DND-41 (cell line): ENCODE measurements around the gene CPAMD8.
"Not testable (repeated sequence)": the region's sequence is repeated elsewhere in the genome, so short reads cannot be mapped to it uniquely, and the experiment has no call there.

ENCODE experiments used
- ATAC-seq: fragments of 200-7000 bp; cut with Tn5 transposase; 3 replicates; pipeline ENCODE4 v1.9.1; 2021; ENCODE audit warnings: low read depth; ENCODE audit not compliant: insufficient read depth
- DNase-seq: peaks from one replicate; pipeline ENCODE4 v3.0.0-alpha.2; 2020
- H2AFZ ChIP-seq: 2 replicates; pipeline ENCODE4 v1.6.0; 2012; ENCODE audit warnings: low read depth, low read length
- H3K27ac ChIP-seq: 2 replicates; pipeline ENCODE4 v1.5.1; 2012; ENCODE audit warnings: low read length, inconsistent platforms
- H3K27me3 ChIP-seq: fragments of 200-600 bp; sonication (generic); 2 replicates; pipeline ENCODE4 v1.6.0; 2012; ENCODE audit warnings: low read length, mild to moderate bottlenecking, inconsistent platforms; ENCODE audit not compliant: insufficient read depth, poor library complexity
- H3K36me3 ChIP-seq: 2 replicates; pipeline ENCODE4 v1.5.1; 2012; ENCODE audit warnings: low read length, inconsistent platforms; ENCODE audit not compliant: insufficient read depth
- H3K4me1 ChIP-seq: 2 replicates; pipeline ENCODE4 v1.5.1; 2012; ENCODE audit warnings: mild to moderate bottlenecking, low read length; ENCODE audit not compliant: insufficient read depth
- H3K4me2 ChIP-seq: 2 replicates; pipeline ENCODE4 v1.6.0; 2012; ENCODE audit warnings: mild to moderate bottlenecking, moderate library complexity, low read length, inconsistent platforms; ENCODE audit not compliant: insufficient read depth
- H3K4me3 ChIP-seq, 2 experiments: fragments of 200-600 bp in 1 of 2; shearing (Covaris generic) in 1 of 2; 2 replicates each; pipeline ENCODE4 v1.5.1; 2012 to 2016; ENCODE audit warnings: inconsistent platforms in 2 of 2, low read length in 2 of 2, mild to moderate bottlenecking in 2 of 2, low read depth in 1 of 2, moderate library complexity in 1 of 2
- H3K79me2 ChIP-seq: 2 replicates; pipeline ENCODE4 v1.6.0; 2012; ENCODE audit warnings: low read length, inconsistent platforms; ENCODE audit not compliant: insufficient read depth
- H3K9ac ChIP-seq: 2 replicates; pipeline ENCODE4 v1.6.0; 2012; ENCODE audit warnings: low read depth, mild to moderate bottlenecking, inconsistent platforms, low read length, moderate library complexity
- H3K9me3 ChIP-seq: 2 replicates; pipeline ENCODE4 v1.5.1; 2012; ENCODE audit warnings: low read length, moderate library complexity, mild to moderate bottlenecking, inconsistent platforms; ENCODE audit not compliant: insufficient read depth, severe bottlenecking
- H4K20me1 ChIP-seq: 2 replicates; pipeline ENCODE4 v1.6.0; 2012; ENCODE audit warnings: low read length; ENCODE audit not compliant: insufficient read depth
- EZH2 ChIP-seq: IDR thresholded peaks from 3 replicates; pipeline ENCODE4 v1.6.1; 2012; ENCODE audit warnings: borderline replicate concordance, low read depth, mild to moderate bottlenecking, moderate library complexity, low read length, inconsistent platforms; ENCODE audit not compliant: severe bottlenecking
- TF ChIP-seq, protein P1 (sequence below): IDR thresholded peaks from 2 replicates; pipeline ENCODE4 v1.5.1; 2012; ENCODE audit warnings: borderline replicate concordance, low read length, moderate library complexity, mild to moderate bottlenecking; ENCODE audit not compliant: poor library complexity, severe bottlenecking; ENCODE audit errors: extremely low read depth

The CPAMD8 gene

DNA sequence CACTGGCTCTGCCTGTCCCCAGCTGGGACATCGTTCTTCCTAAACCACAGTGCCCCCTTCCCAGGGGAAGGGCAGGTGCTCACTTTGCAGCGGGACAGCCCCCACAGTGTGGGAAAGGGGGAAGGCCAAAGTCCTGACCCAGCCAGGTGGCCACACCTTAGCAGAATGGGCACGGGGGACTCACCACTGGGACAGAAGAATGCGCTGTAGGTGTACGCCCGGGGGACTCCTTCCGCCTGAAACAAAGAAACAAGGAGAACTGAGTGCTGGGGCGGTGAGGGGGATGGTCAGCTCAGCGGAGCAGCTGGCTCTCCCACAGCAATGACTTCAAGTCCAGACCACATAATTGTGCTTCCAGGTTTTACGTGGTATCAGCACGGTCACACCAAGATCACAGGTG is 88.4 kb downstream of the CPAMD8 start:
- no peaks in the 10 kb centered on the region for H4K20me1 ChIP-seq
- no peak overlapping the region for H3K9ac ChIP-seq
- TF ChIP-seq EZH2: no peak
- TF ChIP-seq, protein P1, sequence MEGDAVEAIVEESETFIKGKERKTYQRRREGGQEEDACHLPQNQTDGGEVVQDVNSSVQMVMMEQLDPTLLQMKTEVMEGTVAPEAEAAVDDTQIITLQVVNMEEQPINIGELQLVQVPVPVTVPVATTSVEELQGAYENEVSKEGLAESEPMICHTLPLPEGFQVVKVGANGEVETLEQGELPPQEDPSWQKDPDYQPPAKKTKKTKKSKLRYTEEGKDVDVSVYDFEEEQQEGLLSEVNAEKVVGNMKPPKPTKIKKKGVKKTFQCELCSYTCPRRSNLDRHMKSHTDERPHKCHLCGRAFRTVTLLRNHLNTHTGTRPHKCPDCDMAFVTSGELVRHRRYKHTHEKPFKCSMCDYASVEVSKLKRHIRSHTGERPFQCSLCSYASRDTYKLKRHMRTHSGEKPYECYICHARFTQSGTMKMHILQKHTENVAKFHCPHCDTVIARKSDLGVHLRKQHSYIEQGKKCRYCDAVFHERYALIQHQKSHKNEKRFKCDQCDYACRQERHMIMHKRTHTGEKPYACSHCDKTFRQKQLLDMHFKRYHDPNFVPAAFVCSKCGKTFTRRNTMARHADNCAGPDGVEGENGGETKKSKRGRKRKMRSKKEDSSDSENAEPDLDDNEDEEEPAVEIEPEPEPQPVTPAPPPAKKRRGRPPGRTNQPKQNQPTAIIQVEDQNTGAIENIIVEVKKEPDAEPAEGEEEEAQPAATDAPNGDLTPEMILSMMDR: no peak
- ATAC-seq: no peak
- H3K27ac ChIP-seq: no peak overlapping the region
- DNase-seq: no peak
- H3K4me1 ChIP-seq: no peaks in the 10 kb centered on the region
- H2AFZ ChIP-seq: no peak overlapping the region
- no peaks in the 10 kb centered on the region for H3K79me2 ChIP-seq
- H3K9me3 ChIP-seq: peaks cover 6% of the 10 kb centered on the region
- no peak overlapping the region for H3K4me2 ChIP-seq
- no peaks in the 10 kb centered on the region for H3K36me3 ChIP-seq
- H3K4me3 ChIP-seq: no peak overlapping the region
- H3K27me3 ChIP-seq: no peaks in the 10 kb centered on the region

DNA sequence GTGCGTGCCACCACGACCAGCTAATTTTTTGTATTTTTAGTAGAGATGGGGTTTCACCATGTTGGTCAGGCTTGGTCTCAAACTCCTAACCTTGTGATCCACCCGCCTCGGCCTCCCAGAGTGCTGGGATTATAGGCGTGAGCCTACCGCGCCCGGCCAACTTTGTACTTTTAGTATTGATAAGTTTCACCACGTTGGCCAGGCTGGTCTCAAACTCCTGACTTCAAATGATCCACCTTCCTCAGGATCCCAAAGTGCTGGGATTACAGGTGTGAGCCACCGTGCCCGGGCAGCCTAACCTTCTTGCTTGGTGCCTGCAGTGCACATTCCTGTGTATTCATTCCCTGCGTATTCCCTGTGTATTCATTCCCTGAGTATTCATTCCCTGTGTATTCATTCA is 88.8 kb downstream of the CPAMD8 start:
- not testable (repeated sequence) for H3K4me2 ChIP-seq, H4K20me1 ChIP-seq, H3K79me2 ChIP-seq

DNA sequence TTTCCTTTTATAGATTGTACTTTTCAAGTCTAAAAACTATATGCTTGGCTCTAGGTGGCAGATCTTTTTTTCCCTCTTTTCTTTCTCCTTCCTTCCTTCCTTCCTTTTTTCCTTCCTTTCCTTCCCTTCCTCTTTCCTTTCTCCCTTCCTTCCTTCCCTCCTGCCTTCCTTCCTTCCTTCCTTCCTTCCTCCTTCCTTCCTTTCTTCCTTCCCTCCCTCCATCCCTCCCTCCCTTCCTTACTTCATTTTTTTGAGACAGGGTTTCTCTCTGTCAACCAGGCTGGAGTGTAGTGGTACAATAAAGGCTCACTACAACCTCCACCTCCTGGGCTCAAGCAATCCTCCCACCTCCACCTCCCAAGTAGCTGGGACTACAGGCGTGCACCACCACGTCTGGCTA is 89.7 kb downstream of the CPAMD8 start:
- Histone ChIP-seq H4K20me1 (no peaks in the 10 kb centered on the region), H2AFZ (no peak overlapping the region), H3K36me3 (no peaks in the 10 kb centered on the region), H3K9me3 (peaks cover 6% of the 10 kb centered on the region), H3K27ac (no peak overlapping the region), H3K4me3 (no peak overlapping the region), H3K79me2 (no peaks in the 10 kb centered on the region), H3K9ac (no peak overlapping the region), H3K4me1 (no peaks in the 10 kb centered on the region), H3K27me3 (no peaks in the 10 kb centered on the region), H3K4me2 (no peak overlapping the region)
- no peak for DNase-seq
- ATAC-seq: no peak
- TF ChIP-seq EZH2: no peak
- TF ChIP-seq, protein P1: no peak

More for the DNA sequence above, 88.8 kb downstream of the CPAMD8 start:
- not testable (repeated sequence) for DNase-seq, H3K36me3 ChIP-seq, H2AFZ ChIP-seq, H3K27ac ChIP-seq, H3K4me1 ChIP-seq, H3K4me3 ChIP-seq, H3K9me3 ChIP-seq, H3K27me3 ChIP-seq, ATAC-seq, H3K9ac ChIP-seq

DNA sequence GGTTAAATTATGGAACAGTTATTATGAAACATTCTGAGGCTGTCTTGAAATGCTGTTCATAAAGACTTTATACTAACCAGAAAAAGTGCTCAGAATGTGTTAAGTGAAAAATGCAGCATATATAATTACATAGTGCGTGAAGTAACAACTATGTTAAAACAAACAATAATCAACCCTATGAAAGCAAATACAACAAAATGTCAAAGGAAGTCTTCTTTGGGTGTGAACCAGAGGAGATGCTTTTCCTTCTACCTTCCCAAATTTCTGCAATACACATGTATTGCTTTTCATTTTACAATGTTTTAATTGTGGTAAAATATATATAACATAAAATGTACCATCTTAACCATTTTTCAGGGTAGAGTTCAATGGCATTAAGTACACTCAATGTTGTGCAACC is 92.1 kb downstream of the CPAMD8 start:
- ATAC-seq (no peak), DNase-seq (no peak)
- Histone ChIP-seq H3K4me2 (no peak overlapping the region), H3K4me1 (no peaks in the 10 kb centered on the region), H3K9me3 (peaks cover 10% of the 10 kb centered on the region), H3K27me3 (no peaks in the 10 kb centered on the region), H3K36me3 (no peaks in the 10 kb centered on the region), H3K79me2 (no peaks in the 10 kb centered on the region), H3K9ac (no peak overlapping the region), H3K27ac (no peak overlapping the region), H4K20me1 (no peaks in the 10 kb centered on the region), H2AFZ (no peak overlapping the region), H3K4me3 (no peak overlapping the region)
- TF ChIP-seq EZH2: no peak
- TF ChIP-seq, protein P1: no peak
